SU-DHL-6 (cell line): ENCODE measurements around the gene ZMIZ1.

Experiments used
- H2AFZ ChIP-seq: fragments of 200-600 bp; sonication (generic); 2 replicates; pipeline ENCODE4 v1.6.1; 2014; ENCODE audit warnings: low read depth, mild to moderate bottlenecking, moderate library complexity, mixed read lengths, antibody characterized with exemption, low read length; ENCODE audit not compliant: severe bottlenecking
- H3F3A ChIP-seq: fragments of 200-600 bp; shearing (Covaris generic); 2 replicates; pipeline ENCODE4 v1.6.0; 2016; ENCODE audit warnings: antibody characterized with exemption, mild to moderate bottlenecking; ENCODE audit not compliant: insufficient read depth
- H3K27ac ChIP-seq: fragments of 200-600 bp; sonication (generic); 2 replicates; pipeline ENCODE4 v1.5.1; 2016; ENCODE audit warnings: low read depth, mild to moderate bottlenecking, low read length, moderate library complexity, mixed read lengths
- H3K27me3 ChIP-seq: fragments of 200-600 bp; sonication (generic), shearing (Covaris generic); 2 replicates; pipeline ENCODE4 v1.6.0; 2014; ENCODE audit warnings: mild to moderate bottlenecking, low read length
- H3K36me3 ChIP-seq: fragments of 200-600 bp; sonication (generic); 2 replicates; pipeline ENCODE4 v1.6.1; 2014; ENCODE audit warnings: mild to moderate bottlenecking, low read length, mixed read lengths
- H3K4me2 ChIP-seq: fragments of 300-600, 200-600 bp; shearing (Covaris generic), sonication (generic); 2 replicates; pipeline ENCODE4 v1.6.0; 2014; ENCODE audit warnings: low read length, low read depth, mild to moderate bottlenecking; ENCODE audit not compliant: poor library complexity, severe bottlenecking
- H3K4me3 ChIP-seq: fragments of 200-600 bp; sonication (generic); 2 replicates; pipeline ENCODE4 v1.5.1; 2014; ENCODE audit warnings: antibody characterized with exemption, low read length, mild to moderate bottlenecking, mixed read lengths; ENCODE audit not compliant: insufficient read depth, poor library complexity, severe bottlenecking
- H3K79me2 ChIP-seq: fragments of 200-600 bp; sonication (generic); 2 replicates; pipeline ENCODE4 v1.6.1; 2014; ENCODE audit warnings: mild to moderate bottlenecking, low read length, moderate library complexity; ENCODE audit not compliant: insufficient read depth
- H3K9ac ChIP-seq: fragments of 200-600 bp; sonication (generic); 2 replicates; pipeline ENCODE4 v1.7.0; 2014; ENCODE audit warnings: mild to moderate bottlenecking, low read length
- H3K9me2 ChIP-seq: fragments of 200-600 bp; sonication (generic); replicated peaks from 2 replicates; pipeline ENCODE4 v1.6.1; 2014; ENCODE audit warnings: low read length; ENCODE audit not compliant: insufficient read depth
- H3K9me3 ChIP-seq: fragments of 200-600 bp; sonication (generic); 2 replicates; pipeline ENCODE4 v1.6.1; 2014; ENCODE audit warnings: low read length, mixed read lengths; ENCODE audit not compliant: insufficient read depth
- H4K20me1 ChIP-seq: fragments of 200-600 bp; sonication (generic); 2 replicates; pipeline ENCODE4 v1.6.1; 2014; ENCODE audit warnings: low read depth, mild to moderate bottlenecking, antibody characterized with exemption, low read length, moderate library complexity, mixed read lengths
- EZH2phosphoT487 ChIP-seq: fragments of 200-600 bp; sonication (generic), shearing (Covaris generic); conservative IDR thresholded peaks from 2 replicates; pipeline ENCODE4 v1.6.1; 2018; ENCODE audit warnings: mild to moderate bottlenecking, antibody characterized with exemption, low read length, moderate library complexity, mixed read lengths
- TF ChIP-seq, protein P1 (sequence below): fragments of 200-600 bp; sonication (generic); IDR thresholded peaks from one replicate; pipeline ENCODE4 v1.5.1; 2017; ENCODE audit warnings: antibody characterized with exemption, mild to moderate bottlenecking, low read length, moderate library complexity; ENCODE audit not compliant: insufficient read depth, poor library complexity, severe bottlenecking

Gene ZMIZ1

DNA sequence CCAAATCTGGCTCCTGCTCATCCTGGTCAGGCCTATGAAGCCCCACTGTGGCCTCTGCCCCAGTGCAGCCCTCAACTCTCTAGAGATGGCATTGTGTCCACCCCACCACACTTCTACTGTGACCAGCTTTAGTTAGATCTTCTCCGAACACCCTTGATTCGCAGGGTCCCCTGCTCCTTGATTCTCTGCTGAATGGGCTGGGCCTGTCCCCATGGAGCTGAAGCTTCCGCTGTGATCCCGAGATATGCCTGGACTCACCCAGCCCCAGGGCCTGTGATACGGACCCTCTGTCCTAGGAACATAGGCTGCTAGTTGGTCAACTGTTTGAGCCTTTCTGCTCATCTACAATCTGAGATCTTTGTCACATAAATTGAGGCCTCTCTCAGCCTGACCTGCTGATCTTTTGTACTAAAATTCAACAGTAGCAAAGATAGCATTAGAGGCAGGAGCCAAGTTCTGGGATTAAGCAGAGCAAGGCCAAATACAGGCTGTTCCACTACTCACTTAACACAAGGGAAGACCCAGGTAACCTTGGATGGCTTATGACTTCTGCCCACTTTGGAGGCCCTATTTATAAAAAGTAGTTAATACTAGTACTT, 272.0 kb downstream of the ZMIZ1 start:
- Histone ChIP-seq H3K9me3 (no peaks in the 10 kb centered on the region), H3K9me2 (no peaks in the 10 kb centered on the region), H3K27ac (no peak overlapping the region), H3K4me2 (no peak overlapping the region), H2AFZ (no peak overlapping the region), H4K20me1 (no peaks in the 10 kb centered on the region), H3K36me3 (no peaks in the 10 kb centered on the region), H3K79me2 (no peaks in the 10 kb centered on the region), H3F3A (no peaks in the 10 kb centered on the region), H3K27me3 (no peaks in the 10 kb centered on the region), H3K9ac (no peak overlapping the region), H3K4me3 (no peak overlapping the region)
- TF ChIP-seq, protein P1, sequence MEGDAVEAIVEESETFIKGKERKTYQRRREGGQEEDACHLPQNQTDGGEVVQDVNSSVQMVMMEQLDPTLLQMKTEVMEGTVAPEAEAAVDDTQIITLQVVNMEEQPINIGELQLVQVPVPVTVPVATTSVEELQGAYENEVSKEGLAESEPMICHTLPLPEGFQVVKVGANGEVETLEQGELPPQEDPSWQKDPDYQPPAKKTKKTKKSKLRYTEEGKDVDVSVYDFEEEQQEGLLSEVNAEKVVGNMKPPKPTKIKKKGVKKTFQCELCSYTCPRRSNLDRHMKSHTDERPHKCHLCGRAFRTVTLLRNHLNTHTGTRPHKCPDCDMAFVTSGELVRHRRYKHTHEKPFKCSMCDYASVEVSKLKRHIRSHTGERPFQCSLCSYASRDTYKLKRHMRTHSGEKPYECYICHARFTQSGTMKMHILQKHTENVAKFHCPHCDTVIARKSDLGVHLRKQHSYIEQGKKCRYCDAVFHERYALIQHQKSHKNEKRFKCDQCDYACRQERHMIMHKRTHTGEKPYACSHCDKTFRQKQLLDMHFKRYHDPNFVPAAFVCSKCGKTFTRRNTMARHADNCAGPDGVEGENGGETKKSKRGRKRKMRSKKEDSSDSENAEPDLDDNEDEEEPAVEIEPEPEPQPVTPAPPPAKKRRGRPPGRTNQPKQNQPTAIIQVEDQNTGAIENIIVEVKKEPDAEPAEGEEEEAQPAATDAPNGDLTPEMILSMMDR: no peak
- TF ChIP-seq EZH2phosphoT487: no peak

DNA sequence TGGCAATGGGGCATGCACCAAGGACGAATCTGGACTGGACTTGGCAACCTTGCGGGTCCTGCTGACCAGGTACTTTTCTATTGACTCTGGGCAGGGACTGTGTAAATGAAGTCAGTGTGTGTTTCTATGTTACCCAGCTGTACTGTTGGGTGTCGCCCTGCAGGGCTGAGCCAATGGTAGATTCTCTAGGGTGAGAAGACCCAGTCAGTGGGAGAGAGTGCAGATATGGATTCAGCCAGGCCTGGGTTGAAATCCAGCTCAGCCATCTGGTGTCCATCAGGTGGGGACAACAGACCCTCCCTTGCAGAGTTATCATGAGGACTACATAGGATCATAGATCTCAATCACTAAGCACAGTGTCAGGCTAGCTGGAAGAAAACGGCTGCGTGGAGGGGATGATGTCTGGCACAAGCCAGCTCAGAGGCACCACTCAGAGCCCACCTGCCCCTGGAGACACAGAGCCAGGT, 273.6 kb downstream of the ZMIZ1 start:
- no peaks in the 10 kb centered on the region for H4K20me1 ChIP-seq
- no peak overlapping the region for H3K9ac ChIP-seq
- H3K27me3 ChIP-seq: no peaks in the 10 kb centered on the region
- no peak overlapping the region for H2AFZ ChIP-seq
- H3F3A ChIP-seq: peaks cover 3% of the 10 kb centered on the region
- H3K79me2 ChIP-seq: no peaks in the 10 kb centered on the region
- H3K36me3 ChIP-seq: no peaks in the 10 kb centered on the region
- no peak overlapping the region for H3K4me3 ChIP-seq
- H3K4me2 ChIP-seq: no peak overlapping the region
- H3K9me2 ChIP-seq: no peaks in the 10 kb centered on the region
- TF ChIP-seq, protein P1: no peak
- TF ChIP-seq EZH2phosphoT487: no peak
- H3K27ac ChIP-seq: no peak overlapping the region
- H3K9me3 ChIP-seq: no peaks in the 10 kb centered on the region

DNA sequence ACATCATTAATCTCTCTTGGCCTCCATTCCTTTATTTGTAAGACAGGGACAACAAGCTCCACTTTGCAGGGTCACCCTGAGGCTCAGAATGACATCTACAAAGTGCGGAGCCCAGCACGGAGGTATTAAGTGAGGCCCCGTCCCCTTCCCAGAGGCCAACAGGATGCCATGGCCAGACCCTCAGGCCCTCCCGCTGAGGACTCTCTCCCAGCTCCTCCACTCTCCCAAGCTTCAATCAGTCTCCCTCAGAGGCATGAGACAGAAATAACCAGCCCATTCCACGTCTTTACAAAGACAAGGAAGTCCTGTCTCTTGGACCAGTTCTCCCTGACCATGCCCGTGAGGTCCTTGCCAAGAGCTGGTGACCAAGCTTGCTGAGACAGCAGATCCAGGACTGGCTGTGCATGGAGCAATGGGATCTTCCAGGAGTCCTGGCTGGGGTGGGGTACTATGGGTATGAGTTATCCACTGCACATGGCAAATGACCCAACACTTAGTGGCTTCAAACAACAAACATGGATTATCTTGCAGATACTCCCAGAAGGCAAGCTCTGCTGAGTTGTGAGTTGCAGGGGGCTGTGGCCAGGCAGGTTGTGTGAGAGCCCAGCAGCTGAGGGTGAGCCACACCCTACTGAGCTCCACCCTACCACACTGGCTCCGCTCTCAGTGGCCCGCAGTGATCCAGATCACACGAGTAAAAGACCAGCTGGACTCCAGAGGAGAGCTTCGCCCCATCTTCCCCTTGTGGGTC, 274.2 kb downstream of the ZMIZ1 start:
- H3K27ac ChIP-seq: no peak overlapping the region
- H2AFZ ChIP-seq: no peak overlapping the region
- no peaks in the 10 kb centered on the region for H3K9me3 ChIP-seq
- no peaks in the 10 kb centered on the region for H4K20me1 ChIP-seq
- peaks cover 3% of the 10 kb centered on the region for H3F3A ChIP-seq
- H3K4me3 ChIP-seq: no peak overlapping the region
- H3K36me3 ChIP-seq: no peaks in the 10 kb centered on the region
- H3K79me2 ChIP-seq: peaks cover 7% of the 10 kb centered on the region
- no peak overlapping the region for H3K4me2 ChIP-seq
- H3K9me2 ChIP-seq: no peaks in the 10 kb centered on the region
- no peaks in the 10 kb centered on the region for H3K27me3 ChIP-seq
- TF ChIP-seq, protein P1: no peak
- TF ChIP-seq EZH2phosphoT487: no peak
- H3K9ac ChIP-seq: no peak overlapping the region
